Measurements from ENCODE around the gene SMPD3. TPM values are rescaled to one million over a fixed set of nuclear protein-coding genes. Genes with fewer than 3 reads are reported as not detected.

SMPD3 gene
- total and polyA plus RNA-seq, 2 experiments from 2014 or later, result 0.57 to 0.83 TPM

- Mint-ChIP-seq H3K4me3 (no peak overlapping the region), H3K27ac (no peak overlapping the region), H3K4me1 (peaks cover 8% of the 10 kb centered on the region; the same call in 2 of the 3 replicates), H3K36me3 (ENCODE audit: low read depth) (no peaks in the 10 kb centered on the region), H3K9me3 (no peaks in the 10 kb centered on the region), H3K27me3 (ENCODE audit: insufficient read depth, low read depth, poor library complexity) (peaks cover 8% of the 10 kb centered on the region)
- DNase-seq (ENCODE audit: low spot score), result no peak
- Histone ChIP-seq H4K20me1 (replicated peaks; ENCODE audit: insufficient read depth) (no peaks in the 10 kb centered on the region), H3K9me2 (ENCODE audit: insufficient read depth) (0 out of 2 replicates have a peak, but pooled peaks cover 3% of the 10 kb centered on the region), H3K4me3 (no peak overlapping the region), H3K27ac (ENCODE audit: low read depth) (no peak overlapping the region), H3K36me3 (ENCODE audit: insufficient read depth) (no peaks in the 10 kb centered on the region), H3K79me2 (replicated peaks; ENCODE audit: insufficient read depth) (no peaks in the 10 kb centered on the region), H3K4me1 (ENCODE audit: insufficient read depth) (no peaks in the 10 kb centered on the region), H3F3A (replicated peaks; ENCODE audit: low read depth) (no peaks in the 10 kb centered on the region), H3K4me2 (no peak overlapping the region), H2AFZ (no peak overlapping the region), H3K27me3 (ENCODE audit: insufficient read depth) (no peaks in the 10 kb centered on the region)
- ATAC-seq, result peak; percentile 31; the same call in 1 of the 3 replicates
- TF ChIP-seq ZNF462 (CRISPR knock-in tag; IDR thresholded peaks at IDR 0.05), result no peak
- no peak for TF ChIP-seq EZH2phosphoT487 (IDR thresholded peaks at IDR 0.05; ENCODE audit: unreplicated experiment)
- TF ChIP-seq CREB1 (CRISPR knock-in tag; IDR thresholded peaks at IDR 0.05; ENCODE audit: low read depth), result no peak
Measured at GRCh38 chr16:68420366-68420942, 27.9 kb downstream of the SMPD3 start.

GRCh38 chr16:68417711-68418301 lies 30.5 kb downstream of the SMPD3 start:
- H3K9me3 Mint-ChIP-seq, result no peaks in the 10 kb centered on the region
- Histone ChIP-seq H3K36me3 (ENCODE audit: insufficient read depth) (no peaks in the 10 kb centered on the region), H3K4me2 (no peak overlapping the region), H3K4me1 (ENCODE audit: insufficient read depth) (no peaks in the 10 kb centered on the region), H4K20me1 (replicated peaks; ENCODE audit: insufficient read depth) (no peaks in the 10 kb centered on the region), H3K27me3 (ENCODE audit: insufficient read depth) (no peaks in the 10 kb centered on the region), H2AFZ (no peak overlapping the region), H3K4me3 (no peak overlapping the region), H3K79me2 (replicated peaks; ENCODE audit: insufficient read depth) (no peaks in the 10 kb centered on the region), H3F3A (replicated peaks; ENCODE audit: low read depth) (no peaks in the 10 kb centered on the region), H3K27ac (ENCODE audit: low read depth) (no peak overlapping the region), H3K9me2 (ENCODE audit: insufficient read depth) (0 out of 2 replicates have a peak, but pooled peaks cover 3% of the 10 kb centered on the region)
- ATAC-seq (no peak), DNase-seq (ENCODE audit: low spot score) (no peak)
- TF ChIP-seq EZH2 (IDR thresholded peaks at IDR 0.05; ENCODE audit: low read depth, unreplicated experiment), result no peak
- peaks cover 8% of the 10 kb centered on the region; the same call in 2 of the 3 replicates for H3K4me1 Mint-ChIP-seq
- H3K27ac Mint-ChIP-seq, result no peak overlapping the region
- no peaks in the 10 kb centered on the region for H3K36me3 Mint-ChIP-seq (ENCODE audit: low read depth)
- peaks cover 10% of the 10 kb centered on the region for H3K27me3 Mint-ChIP-seq (ENCODE audit: insufficient read depth, low read depth, poor library complexity)
- no peak overlapping the region for H3K4me3 Mint-ChIP-seq
